H9 (cell line): ENCODE measurements around the gene ZNF362. TPM values are rescaled to one million over a fixed set of nuclear protein-coding genes. Genes with fewer than 3 reads are reported as not detected.

Source experiments
- DNase-seq: peaks from one replicate; pipeline ENCODE4 v3.0.0-alpha.2; 2017
- H2AFZ ChIP-seq: one replicate; pipeline ENCODE4 v1.6.1; 2013; ENCODE audit warnings: mild to moderate bottlenecking, low read length, control low read depth, moderate library complexity
- H2AK5ac ChIP-seq: 2 replicates; pipeline ENCODE4 v1.6.1; 2013; ENCODE audit warnings: low read length, control low read depth, mixed read lengths; ENCODE audit not compliant: insufficient read length
- H2BK120ac ChIP-seq: one replicate; pipeline ENCODE4 v1.6.1; 2013; ENCODE audit warnings: low read depth, mild to moderate bottlenecking, low read length, control low read depth, inconsistent platforms; ENCODE audit not compliant: poor library complexity, severe bottlenecking
- H2BK12ac ChIP-seq: 2 replicates; pipeline ENCODE4 v1.6.1; 2013; ENCODE audit warnings: low read length, control low read depth, mixed read lengths, low read depth; ENCODE audit not compliant: insufficient read length
- H2BK15ac ChIP-seq: 2 replicates; pipeline ENCODE4 v1.6.1; 2013; ENCODE audit warnings: low read depth, low read length, control low read depth
- H2BK20ac ChIP-seq: one replicate; pipeline ENCODE4 v1.6.1; 2013; ENCODE audit warnings: low read depth, mild to moderate bottlenecking, low read length, control low read depth, inconsistent platforms; ENCODE audit not compliant: poor library complexity, severe bottlenecking
- H2BK5ac ChIP-seq: 2 replicates; pipeline ENCODE4 v1.6.1; 2013; ENCODE audit warnings: low read length, control low read depth, mixed read lengths; ENCODE audit not compliant: insufficient read length
- H3K14ac ChIP-seq: 2 replicates; pipeline ENCODE4 v1.6.1; 2013; ENCODE audit warnings: low read length, control low read depth; ENCODE audit not compliant: insufficient read depth
- H3K18ac ChIP-seq: 2 replicates; pipeline ENCODE4 v1.6.1; 2013; ENCODE audit warnings: low read depth, mild to moderate bottlenecking, mixed read lengths, low read length, control low read depth; ENCODE audit not compliant: insufficient read length
- H3K23ac ChIP-seq: 2 replicates; pipeline ENCODE4 v1.6.1; 2013; ENCODE audit warnings: low read length, control low read depth, mixed read lengths, low read depth; ENCODE audit not compliant: insufficient read length
- H3K23me2 ChIP-seq: 2 replicates; pipeline ENCODE4 v1.6.1; 2013; ENCODE audit warnings: low read depth, mild to moderate bottlenecking, mixed read lengths, low read length, control low read depth; ENCODE audit not compliant: insufficient read length, poor library complexity, severe bottlenecking
- H3K27ac ChIP-seq: 2 replicates; pipeline ENCODE4 v1.5.1; 2013; ENCODE audit warnings: low read length, control low read depth, mixed read lengths, low read depth; ENCODE audit not compliant: insufficient read length
- H3K27me3 ChIP-seq: 2 replicates; pipeline ENCODE4 v1.6.1; 2013; ENCODE audit warnings: low read length, control low read depth, inconsistent platforms; ENCODE audit not compliant: insufficient read depth
- H3K4ac ChIP-seq: 2 replicates; pipeline ENCODE4 v1.6.1; 2013; ENCODE audit warnings: low read depth, mild to moderate bottlenecking, control low read depth, inconsistent platforms, low read length, moderate library complexity
- H3K4me1 ChIP-seq: 2 replicates; pipeline ENCODE4 v1.6.1; 2013; ENCODE audit warnings: low read length, control low read depth, inconsistent platforms; ENCODE audit not compliant: insufficient read depth
- H3K4me2 ChIP-seq: 2 replicates; pipeline ENCODE4 v1.6.1; 2013; ENCODE audit warnings: low read length, control low read depth, mixed read lengths; ENCODE audit not compliant: insufficient read length, insufficient read depth
- H3K56ac ChIP-seq: 2 replicates; pipeline ENCODE4 v1.6.1; 2013; ENCODE audit warnings: low read depth, mild to moderate bottlenecking, mixed read lengths, low read length, control low read depth; ENCODE audit not compliant: insufficient read length
- H3K79me1 ChIP-seq: 2 replicates; pipeline ENCODE4 v1.6.1; 2013; ENCODE audit warnings: low read depth, mild to moderate bottlenecking, moderate library complexity, low read length, control low read depth, inconsistent platforms; ENCODE audit not compliant: insufficient read depth, poor library complexity, severe bottlenecking
- H3K79me2 ChIP-seq: 2 replicates; pipeline ENCODE4 v1.6.1; 2013; ENCODE audit warnings: low read length, control low read depth, inconsistent platforms; ENCODE audit not compliant: insufficient read depth
- H3K9ac ChIP-seq: 2 replicates; pipeline ENCODE4 v1.6.1; 2013; ENCODE audit warnings: low read length, control low read depth, mixed read lengths; ENCODE audit not compliant: insufficient read length; ENCODE audit errors: extremely low read depth
- H3K9me3 ChIP-seq: one replicate; pipeline ENCODE4 v1.6.1; 2013; ENCODE audit warnings: low read depth, low read length, inconsistent platforms; ENCODE audit not compliant: control insufficient read depth
- H3T11ph ChIP-seq: one replicate; pipeline ENCODE4 v1.6.1; 2013; ENCODE audit warnings: mild to moderate bottlenecking, low read length, control low read depth, inconsistent platforms
- H4K20me1 ChIP-seq: one replicate; pipeline ENCODE4 v1.6.1; 2013; ENCODE audit not compliant: control insufficient read depth, insufficient read length, insufficient read depth
- H4K5ac ChIP-seq: 2 replicates; pipeline ENCODE4 v1.6.1; 2013; ENCODE audit warnings: low read depth, mild to moderate bottlenecking, mixed read lengths, low read length, control low read depth; ENCODE audit not compliant: insufficient read length
- H4K8ac ChIP-seq: replicated peaks from 2 replicates; pipeline ENCODE4 v1.6.1; 2013; ENCODE audit warnings: low read length, control low read depth, mixed read lengths, low read depth; ENCODE audit not compliant: insufficient read length
- H4K91ac ChIP-seq: 2 replicates; pipeline ENCODE4 v1.6.1; 2013; ENCODE audit warnings: low read depth, mild to moderate bottlenecking, moderate library complexity, mixed read lengths, low read length, control low read depth; ENCODE audit not compliant: insufficient read length
- H3K27ac Mint-ChIP-seq, 3 experiments: 2 replicates in 2 of 3; 3 replicates in 1 of 3; pipeline ENCODE4 v1.8.0; 2020 to 2021; ENCODE audit warnings: mixed read lengths in 3 of 3, mild to moderate bottlenecking in 1 of 3, moderate library complexity in 1 of 3
- H3K27me3 Mint-ChIP-seq: 2 replicates; pipeline ENCODE4 v1.8.0; 2021; ENCODE audit warnings: low read depth, mild to moderate bottlenecking, moderate library complexity, mixed read lengths
- H3K36me3 Mint-ChIP-seq, 3 experiments: 2 replicates in 2 of 3; 3 replicates in 1 of 3; pipeline ENCODE4 v1.8.0; 2020 to 2021; ENCODE audit warnings: low read depth in 3 of 3, mixed read lengths in 3 of 3; ENCODE audit not compliant: insufficient read depth in 1 of 3
- H3K4me1 Mint-ChIP-seq, 2 experiments: 2 replicates each; pipeline ENCODE4 v1.8.0; 2020; ENCODE audit warnings: mixed read lengths in 2 of 2
- H3K4me3 Mint-ChIP-seq, 2 experiments: 2 replicates in 1 of 2; 3 replicates in 1 of 2; pipeline ENCODE4 v1.8.0; 2020 to 2021; ENCODE audit warnings: mild to moderate bottlenecking in 2 of 2, mixed read lengths in 2 of 2, moderate library complexity in 1 of 2
- H3K9me3 Mint-ChIP-seq, 2 experiments: 2 replicates in 1 of 2; 3 replicates in 1 of 2; pipeline ENCODE4 v1.8.0; 2020; ENCODE audit warnings: mild to moderate bottlenecking in 2 of 2, mixed read lengths in 2 of 2, moderate library complexity in 1 of 2
- total RNA-seq: library from RNA; stranded (reverse); gene quantifications from 2 replicates; pipeline ENCODE4 v1.2.1, GENCODE V29; 2021
- TF ChIP-seq, protein P1 (sequence below): fragments of 200-600 bp; sonication (generic); conservative IDR thresholded peaks from 3 replicates; pipeline ENCODE4 v1.8.0; 2021; ENCODE audit warnings: antibody characterized with exemption, mild to moderate bottlenecking

The ZNF362 gene
- total RNA-seq, 1 experiment from 2014 or later: 18.7 TPM

GRCh38 chr1:33248244-33248643 is 8.0 kb upstream of the ZNF362 start:
- no peak overlapping the region for H3K56ac ChIP-seq
- H3K9me3 Mint-ChIP-seq: no peaks in the 10 kb centered on the region
- H3K27me3 ChIP-seq: no peaks in the 10 kb centered on the region; the same call in 1 of the 2 replicates
- H2BK120ac ChIP-seq: no peak overlapping the region
- H4K91ac ChIP-seq: no peak overlapping the region
- H3K9me3 ChIP-seq: no peaks in the 10 kb centered on the region
- H3K23me2 ChIP-seq: no peaks in the 10 kb centered on the region
- no peaks in the 10 kb centered on the region for H3K79me1 ChIP-seq
- TF ChIP-seq, protein P1, sequence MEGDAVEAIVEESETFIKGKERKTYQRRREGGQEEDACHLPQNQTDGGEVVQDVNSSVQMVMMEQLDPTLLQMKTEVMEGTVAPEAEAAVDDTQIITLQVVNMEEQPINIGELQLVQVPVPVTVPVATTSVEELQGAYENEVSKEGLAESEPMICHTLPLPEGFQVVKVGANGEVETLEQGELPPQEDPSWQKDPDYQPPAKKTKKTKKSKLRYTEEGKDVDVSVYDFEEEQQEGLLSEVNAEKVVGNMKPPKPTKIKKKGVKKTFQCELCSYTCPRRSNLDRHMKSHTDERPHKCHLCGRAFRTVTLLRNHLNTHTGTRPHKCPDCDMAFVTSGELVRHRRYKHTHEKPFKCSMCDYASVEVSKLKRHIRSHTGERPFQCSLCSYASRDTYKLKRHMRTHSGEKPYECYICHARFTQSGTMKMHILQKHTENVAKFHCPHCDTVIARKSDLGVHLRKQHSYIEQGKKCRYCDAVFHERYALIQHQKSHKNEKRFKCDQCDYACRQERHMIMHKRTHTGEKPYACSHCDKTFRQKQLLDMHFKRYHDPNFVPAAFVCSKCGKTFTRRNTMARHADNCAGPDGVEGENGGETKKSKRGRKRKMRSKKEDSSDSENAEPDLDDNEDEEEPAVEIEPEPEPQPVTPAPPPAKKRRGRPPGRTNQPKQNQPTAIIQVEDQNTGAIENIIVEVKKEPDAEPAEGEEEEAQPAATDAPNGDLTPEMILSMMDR: no peak
- H2BK20ac ChIP-seq: no peak overlapping the region
- no peak overlapping the region for H3K14ac ChIP-seq
- H3K27ac ChIP-seq: no peak overlapping the region
- H3K4me1 ChIP-seq: peaks cover 3% of the 10 kb centered on the region; the same call in 1 of the 2 replicates
- H3K18ac ChIP-seq: no peak overlapping the region
- no peaks in the 10 kb centered on the region for H3K79me2 ChIP-seq
- H4K20me1 ChIP-seq: no peaks in the 10 kb centered on the region
- H2AK5ac ChIP-seq: no peak overlapping the region
- no peak overlapping the region for H3K23ac ChIP-seq
- H3T11ph ChIP-seq: no peak overlapping the region
- no peak overlapping the region for H3K4me2 ChIP-seq
- H3K27ac Mint-ChIP-seq: no peak overlapping the region
- H2BK12ac ChIP-seq: no peak overlapping the region
- H2AFZ ChIP-seq: no peak overlapping the region
- H4K5ac ChIP-seq: no peak overlapping the region
- no peak for DNase-seq
- H4K8ac ChIP-seq: no peak overlapping the region
- H3K4me3 Mint-ChIP-seq: no peak overlapping the region
- H3K4me1 Mint-ChIP-seq: peaks cover 19 to 33% of the 10 kb centered on the region in 2 experiments
- no peak overlapping the region for H3K4ac ChIP-seq
- peaks cover 57% of the 10 kb centered on the region for H3K27me3 Mint-ChIP-seq
- H2BK15ac ChIP-seq: no peak overlapping the region
- H3K36me3 Mint-ChIP-seq: no peaks in the 10 kb centered on the region
- H2BK5ac ChIP-seq: no peak overlapping the region
- no peak overlapping the region for H3K9ac ChIP-seq
